ENCODE results near the gene SCN9A.

GRCh38 chr2:166197446-166197845 is 178.3 kb downstream of the SCN9A start:
- no peak for TF ChIP-seq HMGXB4 (CRISPR knock-in tag; IDR thresholded peaks at IDR 0.05)
- TF ChIP-seq FOS (IDR thresholded peaks at IDR 0.05; ENCODE audit: extremely low read depth, insufficient read length), result no peak
- TF ChIP-seq POLR2A (conservative IDR thresholded peaks at IDR 0.05), result no peak
- TF ChIP-seq NR2C2 (CRISPR knock-in tag; IDR thresholded peaks at IDR 0.05), result no peak
- TF ChIP-seq NR2C2 (tag; IDR thresholded peaks at IDR 0.05), result no peak
- no peak for TF ChIP-seq REST (IDR thresholded peaks at IDR 0.05; ENCODE audit: borderline replicate concordance)
- no peak for TF ChIP-seq REST (CRISPR knock-in tag; IDR thresholded peaks at IDR 0.05; ENCODE audit: low read depth)
- no peak for TF ChIP-seq ETS2 (tag; IDR thresholded peaks at IDR 0.05; ENCODE audit: borderline replicate concordance, poor library complexity, severe bottlenecking)
